GM18861 (cell line): Measurements from ENCODE around the gene THRA.

ENCODE experiments used
- ATAC-seq: cut with Tn5 transposase; IDR thresholded peaks from one replicate; pipeline ENCODE4 v1.9.1; 2021; ENCODE audit not compliant: unreplicated experiment

THRA gene

GRCh38 chr17:40025991-40026815, 36.6 kb upstream of the THRA start:
- ATAC-seq: no peak

- ATAC-seq: no peak
These were observed 35.8 kb upstream of the THRA start for GRCh38 chr17:40026816-40027613.

DNA sequence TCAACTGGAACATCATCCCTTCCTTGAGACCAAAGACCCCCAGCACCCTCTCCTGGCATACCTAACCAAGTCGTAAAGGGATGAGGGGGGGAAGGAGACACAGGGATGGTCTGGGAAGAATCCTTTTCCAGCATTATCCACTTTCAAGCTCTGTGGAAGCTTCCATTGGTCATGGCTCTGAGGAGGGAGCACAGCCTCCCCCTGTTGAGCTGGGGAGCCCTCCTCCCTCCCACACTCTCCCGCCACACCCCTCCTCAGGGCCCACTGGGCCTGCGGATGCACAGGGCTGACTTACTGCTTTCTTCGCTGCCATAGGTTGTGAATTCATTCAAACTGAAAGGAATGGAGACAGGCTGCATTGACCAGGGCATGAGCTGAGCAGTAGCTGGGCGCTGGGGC, 35.2 kb upstream of the THRA start:
- no peak for ATAC-seq

- ATAC-seq: no peak
These were observed 34.2 kb upstream of the THRA start for GRCh38 chr17:40028595-40028994.

DNA sequence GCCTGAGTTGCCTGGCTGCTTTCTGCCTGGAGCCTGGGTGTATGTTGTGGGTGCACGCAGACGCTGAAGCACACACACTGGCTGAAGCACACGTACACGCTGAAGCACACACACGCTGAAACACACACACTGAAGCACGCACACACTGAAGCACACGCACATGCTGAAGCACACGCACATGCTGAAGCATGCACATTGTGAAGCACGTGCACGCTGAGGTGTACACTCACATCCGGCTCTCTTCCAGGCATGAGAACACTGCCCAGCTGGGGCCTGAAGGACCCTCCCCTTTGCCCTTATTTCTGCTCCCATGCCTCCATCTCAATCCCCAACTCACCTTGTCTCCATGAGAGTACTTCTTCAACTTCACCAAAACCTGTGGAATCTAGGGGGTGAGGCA, 31.1 kb upstream of the THRA start:
- ATAC-seq: no peak

- ATAC-seq: no peak
These were observed 30.1 kb upstream of the THRA start for GRCh38 chr17:40032322-40033320.

- no peak for ATAC-seq
These were observed 29.4 kb upstream of the THRA start for GRCh38 chr17:40033339-40033738.

GRCh38 chr17:40034426-40035161, 28.2 kb upstream of the THRA start:
- ATAC-seq: no peak

GRCh38 chr17:40035162-40035559, 27.6 kb upstream of the THRA start:
- ATAC-seq: no peak

- ATAC-seq: no peak
These were observed 23.8 kb upstream of the THRA start for GRCh38 chr17:40038882-40039513.

- no peak for ATAC-seq
These were observed 21.6 kb upstream of the THRA start for GRCh38 chr17:40041196-40041595.

DNA sequence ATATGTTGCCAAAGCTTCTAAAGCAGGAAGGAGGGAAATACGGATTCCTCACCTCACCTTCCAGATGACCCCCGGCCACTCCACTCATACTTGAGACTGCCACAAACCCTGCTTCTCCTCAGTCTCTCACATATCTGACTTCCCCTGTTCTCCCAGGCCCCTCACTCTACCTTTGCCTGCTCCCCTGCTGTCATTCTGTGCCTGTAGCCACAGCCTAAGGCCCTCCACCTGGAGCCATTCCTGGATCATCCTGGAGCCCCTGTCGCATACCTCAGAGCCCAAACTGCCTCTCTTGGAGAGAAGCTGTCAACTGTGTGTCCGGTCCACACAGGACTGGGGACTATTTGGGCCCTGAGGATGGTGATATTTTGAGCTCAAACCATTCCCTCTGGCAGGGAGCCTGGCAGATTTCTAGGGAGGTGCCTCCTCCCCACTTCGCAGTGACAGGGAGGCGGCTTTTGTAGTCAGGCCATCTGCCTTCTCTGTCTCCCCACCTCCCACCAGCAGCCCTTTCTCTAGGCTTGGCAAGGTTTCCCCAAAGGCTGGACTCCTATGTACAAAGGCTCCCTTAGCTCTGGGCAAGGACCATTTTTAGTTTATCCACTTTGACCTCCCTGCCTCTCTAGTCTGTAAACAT, 6.3 kb upstream of the THRA start:
- ATAC-seq: no peak

DNA sequence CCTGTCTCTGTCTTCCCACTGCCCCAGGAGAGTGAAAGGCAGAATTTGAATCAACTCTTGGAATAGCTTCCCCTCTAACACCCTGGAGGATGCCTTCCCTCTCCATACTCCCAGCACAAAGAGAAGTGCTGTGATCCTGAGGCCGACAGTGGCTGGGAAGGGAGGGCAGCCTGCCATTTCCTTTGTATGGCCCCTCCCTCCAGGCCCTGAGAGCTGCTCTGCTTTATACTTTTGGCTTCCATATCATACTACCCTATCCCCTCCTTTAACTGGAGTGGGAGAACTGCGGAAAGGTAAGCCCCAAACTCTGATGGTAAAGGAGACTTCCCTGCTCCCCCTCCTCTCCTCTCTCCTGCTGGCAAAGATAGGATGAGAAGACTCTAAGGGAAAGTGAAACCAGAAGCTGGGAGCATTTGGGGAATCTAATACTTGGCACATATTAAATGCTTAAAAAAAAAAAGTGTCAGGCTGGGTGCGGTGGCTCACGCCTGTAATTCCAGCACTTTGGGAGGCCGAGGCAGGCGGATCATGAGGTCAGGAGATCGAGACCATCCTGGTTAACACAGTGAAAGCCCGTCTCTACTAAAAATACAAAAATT, 4.5 kb upstream of the THRA start:
- ATAC-seq: no peak

DNA sequence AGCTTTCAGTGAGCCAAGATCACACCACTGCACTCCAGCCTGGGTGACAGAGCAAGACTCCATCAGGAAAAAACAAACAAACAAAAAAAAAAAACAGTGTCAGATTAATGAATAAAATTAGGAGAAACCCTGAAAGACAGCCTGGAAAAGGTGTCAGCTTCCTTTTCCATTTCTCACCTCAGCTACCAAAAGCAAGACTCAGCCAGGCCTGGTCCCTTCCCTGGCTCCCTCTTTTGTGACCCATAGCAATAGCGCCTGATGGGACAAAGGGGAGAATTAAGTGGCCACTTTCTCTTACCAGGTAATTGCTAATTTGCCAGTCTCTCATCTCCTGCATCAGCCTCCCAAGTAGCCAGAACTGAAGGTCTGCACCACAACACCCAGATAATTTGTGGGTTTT, 3.9 kb upstream of the THRA start:
- ATAC-seq: no peak

DNA sequence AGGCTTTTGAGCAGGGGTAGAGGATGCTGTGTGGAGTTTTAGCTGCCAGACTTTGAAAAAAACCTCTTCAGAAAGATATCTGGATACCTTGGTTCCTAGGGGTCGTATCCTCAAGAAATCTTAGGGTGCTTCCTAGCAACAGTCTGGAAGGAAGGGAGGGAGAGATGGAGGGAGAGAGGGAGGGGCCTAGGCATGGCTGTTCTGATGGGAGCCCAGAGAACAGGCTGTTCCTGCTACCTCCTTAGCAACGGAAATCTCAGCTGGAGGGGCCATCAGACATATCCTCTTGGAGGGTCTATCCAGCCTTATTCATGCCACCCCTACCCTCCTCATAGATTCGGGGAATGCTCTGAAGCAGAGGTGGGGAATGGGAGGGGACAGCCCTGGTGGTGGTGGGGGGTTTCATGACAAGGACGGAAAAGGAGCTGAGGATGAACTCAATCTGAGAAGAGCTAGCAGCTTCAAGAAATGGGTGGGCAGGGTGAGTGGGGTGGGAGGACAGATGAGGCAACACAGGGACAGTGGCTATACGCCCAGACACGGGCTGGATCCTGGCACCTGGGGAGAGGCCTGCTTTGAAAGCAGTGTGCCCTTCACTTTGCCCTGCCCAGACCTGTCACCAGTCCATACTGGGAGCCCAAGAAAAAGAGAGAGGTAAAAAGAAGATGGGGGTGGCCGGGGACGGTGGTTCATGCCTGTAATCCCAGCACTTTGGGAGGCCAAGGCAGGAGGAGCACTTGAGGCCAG, 2.9 kb upstream of the THRA start:
- ATAC-seq: no peak

DNA sequence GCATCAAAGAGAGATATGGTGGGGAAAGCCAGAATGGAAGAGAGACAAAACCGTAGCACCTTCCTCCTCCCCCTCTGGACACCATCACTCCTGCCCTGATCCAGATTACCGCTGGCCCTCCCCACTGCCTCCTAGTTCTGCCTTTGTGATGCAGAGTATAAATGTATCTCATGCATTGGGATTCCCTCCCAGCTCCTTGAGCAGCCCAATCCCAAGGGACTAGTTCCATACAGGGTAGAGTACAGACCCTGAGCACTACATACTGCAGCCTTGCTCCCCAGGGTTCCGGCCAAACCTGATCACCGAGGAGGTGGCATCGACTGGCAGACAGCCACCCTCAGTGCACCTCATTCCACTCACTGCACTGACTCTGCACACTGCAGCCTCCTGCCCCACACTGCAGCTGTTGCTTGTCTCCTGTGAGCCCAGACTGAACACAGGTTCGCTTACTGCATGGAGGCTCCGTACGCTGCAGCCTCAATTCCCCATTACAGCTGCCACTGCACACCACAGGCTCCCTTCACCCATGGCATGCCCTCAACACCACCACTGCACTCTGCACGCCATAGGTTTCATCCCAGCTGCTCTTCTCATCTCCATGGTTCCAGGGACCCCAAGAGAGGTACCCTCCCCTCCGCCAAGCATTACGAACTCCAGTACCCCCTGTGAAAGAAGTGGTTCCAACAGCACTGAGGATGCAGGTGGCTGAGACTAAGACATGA, 1.7 kb upstream of the THRA start:
- no peak for ATAC-seq

GRCh38 chr17:40061609-40062038, 1.1 kb upstream of the THRA start:
- ATAC-seq: no peak
